ENCODE measurements around the gene LYPLA2.

GRCh38 chr1:23774174-23774880 is 16.6 kb upstream of the LYPLA2 start:
- TF ChIP-seq CTCF (IDR thresholded peaks at IDR 0.05) (no peak), EZH2 (IDR thresholded peaks at IDR 0.05; ENCODE audit: borderline replicate concordance, insufficient read depth, low read depth, low read length, poor library complexity, severe bottlenecking) (no peak)
